ENCODE results near the gene RANBP10. TPM values are rescaled to one million over a fixed set of nuclear protein-coding genes. Genes with fewer than 3 reads are reported as not detected.

RANBP10 gene
- total and polyA plus RNA-seq, 2 of the 13 experiments (the other 11 are each of a cell fraction or from before 2014, with no cell fraction given): 9.2 to 22.7 TPM

DNA sequence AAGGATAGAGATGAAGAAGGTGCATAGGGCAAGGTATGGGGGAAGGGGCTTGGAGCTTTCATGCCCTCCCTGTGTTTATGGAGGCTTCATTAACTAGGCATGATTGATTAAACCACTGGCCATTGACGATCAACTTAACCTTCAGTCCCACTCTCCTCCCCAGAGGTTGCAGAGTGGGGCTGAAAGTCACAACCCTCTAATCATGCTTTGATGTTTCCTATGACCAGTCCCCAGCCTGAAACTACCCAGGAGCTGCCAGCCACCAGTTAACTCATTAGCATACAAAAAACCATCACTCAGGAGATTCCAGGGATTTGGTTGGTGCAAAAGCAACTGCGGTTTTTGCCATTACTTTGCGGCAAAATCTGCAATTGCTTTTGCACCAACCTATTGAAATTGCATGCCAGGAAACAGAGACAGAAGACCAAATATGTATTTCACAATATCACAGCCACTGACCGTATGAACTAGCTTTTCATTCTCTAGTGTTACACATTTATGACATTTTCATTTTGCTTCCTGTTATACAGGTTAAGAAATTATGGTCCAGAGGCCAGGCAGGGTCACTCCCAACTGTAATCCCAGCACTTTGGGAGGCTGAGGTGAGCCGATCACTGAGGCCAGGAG is 92.6 kb downstream of the RANBP10 start:
- Histone ChIP-seq H4K20me1 (ENCODE audit: insufficient read depth, low read length) (no peaks in the 10 kb centered on the region), H3K4me3 (replicated peaks in 1 of 3; ENCODE audit: insufficient read depth in 1 of 3, low read depth in 2 of 3, low read length in 3 of 3) (no peak overlapping the region), H2AFZ (ENCODE audit: low read length) (no peak overlapping the region), H3K9ac (ENCODE audit: insufficient read depth, low read depth, low read length) (no peak overlapping the region), H3K4me1 (ENCODE audit: insufficient read depth, low read length) (peaks cover 47% of the 10 kb centered on the region), H3K79me2 (ENCODE audit: insufficient read depth, low read length) (peaks cover 55% of the 10 kb centered on the region), H3K27ac (ENCODE audit: extremely low read length, insufficient read depth, low read length) (no peak overlapping the region), H3K36me3 (replicated peaks in 1 of 2; ENCODE audit: control insufficient read depth in 1 of 2, insufficient read depth in 2 of 2, low read length in 2 of 2) (no peaks in the 10 kb centered on the region), H3K9me3 (ENCODE audit: low read length) (no peaks in the 10 kb centered on the region), H3K4me2 (ENCODE audit: low read depth, low read length) (no peak overlapping the region), H3K27me3 (ENCODE audit: control insufficient read depth in 1 of 2, insufficient read depth in 2 of 2, low read length in 2 of 2) (no peaks in the 10 kb centered on the region; a peak in 1 of 5 replicates)
- POLR2A ChIA-PET: no interaction called here
- ATAC-seq: no peak
- no peak for DNase-seq (ENCODE audit: low spot score)
- no peak for FAIRE-seq
- intact Hi-C loops (cut with micrococcal nuclease; ENCODE audit: unreplicated experiment): no loop called here
- 92% methylated on average over 5 of the region's 5 CpGs for WGBS (ENCODE audit: low lambda C conversion rate)
- in situ Hi-C loops (cut with HindIII; ENCODE audit: extremely low pct_ligation_motif_present, low pct_unique_long_range_greater_than_20kb): no loop called here
- no TSS peak for BruUV-seq (replicated peaks)
- TF ChIP-seq GTF2F1 (IDR thresholded peaks at IDR 0.05; ENCODE audit: low read length) (no peak), CEBPB (IDR thresholded peaks at IDR 0.05; ENCODE audit: borderline replicate concordance, low read depth, low read length) (peak; percentile 81)
- CTCF ChIA-PET (ENCODE audit: low intra/inter-chr PET ratio, low total read pairs): no interaction called here

- BruUV-seq (replicated peaks): no TSS peak
- no peaks in the 10 kb centered on the region for H3K27me3 ChIP-seq (ENCODE audit: control insufficient read depth in 1 of 2, insufficient read depth in 2 of 2, low read length in 2 of 2)
- ChIA-PET POLR2A (no interaction called here), CTCF (ENCODE audit: low intra/inter-chr PET ratio, low total read pairs) (no interaction called here)
- H4K20me1 ChIP-seq (ENCODE audit: insufficient read depth, low read length): no peaks in the 10 kb centered on the region
- no peak overlapping the region for H2AFZ ChIP-seq (ENCODE audit: low read length)
- H3K9ac ChIP-seq (ENCODE audit: insufficient read depth, low read depth, low read length): no peak overlapping the region
- H3K4me3 ChIP-seq (replicated peaks in 1 of 3; ENCODE audit: insufficient read depth in 1 of 3, low read depth in 2 of 3, low read length in 3 of 3): no peak overlapping the region
- H3K4me2 ChIP-seq (ENCODE audit: low read depth, low read length): no peak overlapping the region
- ATAC-seq (no peak), DNase-seq (ENCODE audit: low spot score) (no peak), FAIRE-seq (no peak)
- no peaks in the 10 kb centered on the region; a peak in 2 of 5 replicates for H3K36me3 ChIP-seq (replicated peaks in 1 of 2; ENCODE audit: control insufficient read depth in 1 of 2, insufficient read depth in 2 of 2, low read length in 2 of 2)
- H3K9me3 ChIP-seq (ENCODE audit: low read length): no peaks in the 10 kb centered on the region
- peaks cover 19% of the 10 kb centered on the region for H3K4me1 ChIP-seq (ENCODE audit: insufficient read depth, low read length)
- intact Hi-C loops (cut with micrococcal nuclease; ENCODE audit: unreplicated experiment): no loop called here
- in situ Hi-C loops (cut with HindIII; ENCODE audit: extremely low pct_ligation_motif_present, low pct_unique_long_range_greater_than_20kb): no loop called here
- H3K27ac ChIP-seq (ENCODE audit: extremely low read length, insufficient read depth, low read length): no peak overlapping the region
- H3K79me2 ChIP-seq (ENCODE audit: insufficient read depth, low read length): peaks cover 40% of the 10 kb centered on the region
- WGBS (ENCODE audit: low lambda C conversion rate): 98% methylated on average over 6 of the region's 6 CpGs
- TF ChIP-seq KDM5A (IDR thresholded peaks at IDR 0.05; ENCODE audit: borderline replicate concordance, low read length): no peak
- TF ChIP-seq, protein P1, sequence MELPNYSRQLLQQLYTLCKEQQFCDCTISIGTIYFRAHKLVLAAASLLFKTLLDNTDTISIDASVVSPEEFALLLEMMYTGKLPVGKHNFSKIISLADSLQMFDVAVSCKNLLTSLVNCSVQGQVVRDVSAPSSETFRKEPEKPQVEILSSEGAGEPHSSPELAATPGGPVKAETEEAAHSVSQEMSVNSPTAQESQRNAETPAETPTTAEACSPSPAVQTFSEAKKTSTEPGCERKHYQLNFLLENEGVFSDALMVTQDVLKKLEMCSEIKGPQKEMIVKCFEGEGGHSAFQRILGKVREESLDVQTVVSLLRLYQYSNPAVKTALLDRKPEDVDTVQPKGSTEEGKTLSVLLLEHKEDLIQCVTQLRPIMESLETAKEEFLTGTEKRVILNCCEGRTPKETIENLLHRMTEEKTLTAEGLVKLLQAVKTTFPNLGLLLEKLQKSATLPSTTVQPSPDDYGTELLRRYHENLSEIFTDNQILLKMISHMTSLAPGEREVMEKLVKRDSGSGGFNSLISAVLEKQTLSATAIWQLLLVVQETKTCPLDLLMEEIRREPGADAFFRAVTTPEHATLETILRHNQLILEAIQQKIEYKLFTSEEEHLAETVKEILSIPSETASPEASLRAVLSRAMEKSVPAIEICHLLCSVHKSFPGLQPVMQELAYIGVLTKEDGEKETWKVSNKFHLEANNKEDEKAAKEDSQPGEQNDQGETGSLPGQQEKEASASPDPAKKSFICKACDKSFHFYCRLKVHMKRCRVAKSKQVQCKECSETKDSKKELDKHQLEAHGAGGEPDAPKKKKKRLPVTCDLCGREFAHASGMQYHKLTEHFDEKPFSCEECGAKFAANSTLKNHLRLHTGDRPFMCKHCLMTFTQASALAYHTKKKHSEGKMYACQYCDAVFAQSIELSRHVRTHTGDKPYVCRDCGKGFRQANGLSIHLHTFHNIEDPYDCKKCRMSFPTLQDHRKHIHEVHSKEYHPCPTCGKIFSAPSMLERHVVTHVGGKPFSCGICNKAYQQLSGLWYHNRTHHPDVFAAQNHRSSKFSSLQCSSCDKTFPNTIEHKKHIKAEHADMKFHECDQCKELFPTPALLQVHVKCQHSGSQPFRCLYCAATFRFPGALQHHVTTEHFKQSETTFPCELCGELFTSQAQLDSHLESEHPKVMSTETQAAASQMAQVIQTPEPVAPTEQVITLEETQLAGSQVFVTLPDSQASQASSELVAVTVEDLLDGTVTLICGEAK (IDR thresholded peaks at IDR 0.05): no peak
- TF ChIP-seq, protein P1 (CRISPR knock-in tag; IDR thresholded peaks at IDR 0.05): no peak
- TF ChIP-seq LRRFIP1 (CRISPR knock-in tag; conservative IDR thresholded peaks at IDR 0.05): no peak
Observed at GRCh38 chr16:67710607-67711006, 95.8 kb downstream of the RANBP10 start.

Measured in HepG2 (cell line).